PC-9 (cell line): ENCODE measurements around the gene ADCY4. TPM values are rescaled to one million over a fixed set of nuclear protein-coding genes. Genes with fewer than 3 reads are reported as not detected.

Experiments
- BruUV-seq: library from RNA; stranded (reverse); fragments of 400-500 nt; replicated peaks from 2 replicates; lab custom pipeline; 2021; lab: Mats Ljungman, UMichigan
- CTCF ChIA-PET: fragments of 300-600 bp; sonication (Branson Sonifier 250); formaldehyde crosslinking; loops from one replicate; lab custom pipeline; 2022; ENCODE audit warnings: antibody characterized with exemption; lab: Charles Lee
- POLR2A ChIA-PET: fragments of 300-600 bp; sonication (Branson Sonifier 250); formaldehyde crosslinking; loops from one replicate; lab custom pipeline; 2022; ENCODE audit warnings: antibody characterized with exemption; ENCODE audit not compliant: unreplicated experiment; lab: Charles Lee
- DNase-seq, 2 experiments: peaks; one replicate each; pipeline versions ENCODE4 v3.0.0 to v3.0.0-alpha.2; 2015 to 2022; ENCODE audit warnings: mixed read lengths in 1 of 2
- H2AFZ ChIP-seq: fragments of 200-600 bp; sonication (generic); 2 replicates; pipeline ENCODE4 v1.8.1; 2017; ENCODE audit warnings: antibody characterized with exemption
- H3F3A ChIP-seq: fragments of 200-600 bp; sonication (generic); 2 replicates; pipeline ENCODE4 v1.8.1; 2017; ENCODE audit warnings: antibody characterized with exemption, mild to moderate bottlenecking, low read depth; ENCODE audit not compliant: insufficient read depth
- H3K27ac ChIP-seq: fragments of 200-600 bp; sonication (generic); 2 replicates; pipeline ENCODE4 v1.6.1; 2016; ENCODE audit warnings: mixed run types
- H3K27me3 ChIP-seq: fragments of 200-600 bp; sonication (generic); 2 replicates; pipeline ENCODE4 v1.6.1; 2016; ENCODE audit warnings: low read depth, mixed run types; ENCODE audit not compliant: insufficient read depth
- H3K36me3 ChIP-seq: fragments of 200-600 bp; sonication (generic); 2 replicates; pipeline ENCODE4 v1.6.1; 2016; ENCODE audit warnings: low read depth, mixed run types
- H3K4me1 ChIP-seq: fragments of 200-600 bp; sonication (generic); replicated peaks from 2 replicates; pipeline ENCODE4 v1.6.1; 2016; ENCODE audit warnings: mixed run types; ENCODE audit not compliant: insufficient read depth
- H3K4me2 ChIP-seq: fragments of 200-600 bp; sonication (generic); 2 replicates; pipeline ENCODE4 v1.6.1; 2017; ENCODE audit warnings: mixed run types
- H3K4me3 ChIP-seq: fragments of 200-600 bp; sonication (generic); 2 replicates; pipeline ENCODE4 v1.6.1; 2016; ENCODE audit warnings: mixed run types
- H3K79me2 ChIP-seq: fragments of 200-600 bp; sonication (generic); 2 replicates; pipeline ENCODE4 v1.6.1; 2017; ENCODE audit warnings: low read depth, mixed run types
- H3K9me2 ChIP-seq: fragments of 200-600 bp; sonication (generic); 2 replicates; pipeline ENCODE4 v1.8.1; 2017; ENCODE audit warnings: mild to moderate bottlenecking; ENCODE audit not compliant: insufficient read depth
- H3K9me3 ChIP-seq: fragments of 200-600 bp; sonication (generic); 2 replicates; pipeline ENCODE4 v1.8.1; 2016; ENCODE audit warnings: low read depth; ENCODE audit not compliant: insufficient read depth
- H4K20me1 ChIP-seq: fragments of 200-600 bp; sonication (generic); 2 replicates; pipeline ENCODE4 v1.8.1; 2017; ENCODE audit not compliant: insufficient read depth
- EZH2 ChIP-seq: fragments of 200-600 bp; sonication (generic); IDR thresholded peaks from 2 replicates; pipeline ENCODE4 v1.8.0; 2017; ENCODE audit warnings: antibody characterized with exemption, low read depth
- intact Hi-C: fragments of 100-400 bp; cut with micrococcal nuclease; formaldehyde crosslinking; loops from one replicate; pipeline ENCODE4 v1.10.0; 2022; ENCODE audit not compliant: unreplicated experiment
- total RNA-seq: library from RNA; stranded (reverse); gene quantifications from 2 replicates; pipeline ENCODE4 v1.2.3, GENCODE V29; 2021
- TF ChIP-seq, protein P1 (sequence below): fragments of 200-600 bp; sonication (generic); conservative IDR thresholded peaks from 2 replicates; pipeline ENCODE4 v1.6.1; 2017; ENCODE audit warnings: mixed run types, antibody characterized with exemption, mild to moderate bottlenecking, moderate library complexity

ADCY4 gene
- total RNA-seq, 1 experiment from 2014 or later, result 1.8 TPM

DNA sequence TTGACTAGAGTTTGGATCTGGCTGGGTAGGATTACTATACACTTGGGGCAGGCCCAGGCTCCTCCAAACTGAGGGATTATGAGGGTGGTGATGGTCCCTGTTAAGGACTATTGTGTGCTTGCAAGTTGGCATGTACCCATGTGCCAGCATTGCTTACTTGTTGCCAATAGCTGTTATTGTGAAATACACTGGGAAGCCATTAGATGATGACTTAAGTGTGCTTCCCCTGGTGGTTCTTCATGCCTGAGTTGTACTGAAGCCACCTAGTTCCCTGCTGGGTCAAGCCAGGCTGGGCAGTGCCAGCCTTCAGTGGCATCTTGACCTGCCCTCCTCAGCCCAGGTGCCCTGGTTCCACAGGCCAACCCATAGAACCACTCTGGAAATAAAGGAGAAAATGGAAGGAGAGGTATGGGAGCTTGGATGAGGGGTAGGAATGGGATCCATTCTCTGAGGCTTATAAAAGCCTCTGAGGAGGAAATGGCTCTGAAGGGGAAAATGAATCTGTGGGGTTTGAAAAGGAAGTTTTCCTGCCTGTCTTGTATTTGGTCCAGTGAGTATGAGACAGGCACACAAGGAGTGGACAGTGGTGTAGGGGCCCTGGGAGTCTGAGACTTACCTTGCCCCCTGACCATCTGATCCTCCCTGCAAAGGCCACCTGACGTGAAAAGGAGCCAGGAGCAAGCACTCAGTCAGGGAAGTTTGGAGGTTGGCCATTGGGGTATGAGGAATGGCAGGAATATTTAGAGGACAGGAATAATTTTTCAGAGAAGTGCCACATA lies 22.8 kb downstream of the ADCY4 start:
- no peaks in the 10 kb centered on the region for H3K9me3 ChIP-seq
- no peak overlapping the region for H3K4me3 ChIP-seq
- no peak overlapping the region for H3K27ac ChIP-seq
- no peak overlapping the region for H3K4me2 ChIP-seq
- no peaks in the 10 kb centered on the region for H3K4me1 ChIP-seq
- H2AFZ ChIP-seq, result no peak overlapping the region
- no peak for DNase-seq
- H3K36me3 ChIP-seq, result no peaks in the 10 kb centered on the region
- no peaks in the 10 kb centered on the region for H3K79me2 ChIP-seq
- no peaks in the 10 kb centered on the region for H3K9me2 ChIP-seq
- ChIA-PET POLR2A (no interaction called here), CTCF (no interaction called here)
- H3F3A ChIP-seq, result no peaks in the 10 kb centered on the region; the same call in 1 of the 2 replicates
- intact Hi-C loops, result no loop called here
- H4K20me1 ChIP-seq, result no peaks in the 10 kb centered on the region
- no peaks in the 10 kb centered on the region for H3K27me3 ChIP-seq
- BruUV-seq, result no TSS peak
- no peak for TF ChIP-seq EZH2

- BruUV-seq, result no TSS peak
- no peak within 1 kb of the TSS for H3K4me3 ChIP-seq
Measured at GRCh38 chr14:24310646-24311604, 23.9 kb downstream of the ADCY4 start, which contains the start of gene LTB4R. Gene LTB4R, plus strand, starts transcription at chr14:24311502. Its CDS starts 4,150 bp downstream, at chr14:24315652.

GRCh38 chr14:24310265-24310645 lies 24.6 kb downstream of the ADCY4 start:
- no TSS peak for BruUV-seq
- no peak overlapping the region for H3K27ac ChIP-seq
- CTCF ChIA-PET, result no interaction called here

More at GRCh38 chr14:24310646-24311604, 23.9 kb downstream of the ADCY4 start, which contains the start of gene LTB4R:
- no peak within 1 kb of the TSS for H3K4me2 ChIP-seq
- H3F3A ChIP-seq, result no peaks in the 10 kb centered on the region
- ChIA-PET POLR2A (no interaction called here), CTCF (no interaction called here)
- no peak within 1 kb of the TSS for H2AFZ ChIP-seq
- intact Hi-C loops, result no loop called here
- H3K4me1 ChIP-seq, result no peaks in the 10 kb centered on the region
- H3K9me3 ChIP-seq, result no peaks in the 10 kb centered on the region
- H4K20me1 ChIP-seq, result no peaks in the 10 kb centered on the region
- TF ChIP-seq EZH2, result no peak
- TF ChIP-seq, protein P1, sequence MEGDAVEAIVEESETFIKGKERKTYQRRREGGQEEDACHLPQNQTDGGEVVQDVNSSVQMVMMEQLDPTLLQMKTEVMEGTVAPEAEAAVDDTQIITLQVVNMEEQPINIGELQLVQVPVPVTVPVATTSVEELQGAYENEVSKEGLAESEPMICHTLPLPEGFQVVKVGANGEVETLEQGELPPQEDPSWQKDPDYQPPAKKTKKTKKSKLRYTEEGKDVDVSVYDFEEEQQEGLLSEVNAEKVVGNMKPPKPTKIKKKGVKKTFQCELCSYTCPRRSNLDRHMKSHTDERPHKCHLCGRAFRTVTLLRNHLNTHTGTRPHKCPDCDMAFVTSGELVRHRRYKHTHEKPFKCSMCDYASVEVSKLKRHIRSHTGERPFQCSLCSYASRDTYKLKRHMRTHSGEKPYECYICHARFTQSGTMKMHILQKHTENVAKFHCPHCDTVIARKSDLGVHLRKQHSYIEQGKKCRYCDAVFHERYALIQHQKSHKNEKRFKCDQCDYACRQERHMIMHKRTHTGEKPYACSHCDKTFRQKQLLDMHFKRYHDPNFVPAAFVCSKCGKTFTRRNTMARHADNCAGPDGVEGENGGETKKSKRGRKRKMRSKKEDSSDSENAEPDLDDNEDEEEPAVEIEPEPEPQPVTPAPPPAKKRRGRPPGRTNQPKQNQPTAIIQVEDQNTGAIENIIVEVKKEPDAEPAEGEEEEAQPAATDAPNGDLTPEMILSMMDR, result no peak
- no peak within 1 kb of the TSS for H3K27ac ChIP-seq
- DNase-seq, result no peak
- H3K36me3 ChIP-seq, result no peaks in the 10 kb centered on the region
- H3K79me2 ChIP-seq, result no peaks in the 10 kb centered on the region
- H3K27me3 ChIP-seq, result no peaks in the 10 kb centered on the region
- no peaks in the 10 kb centered on the region for H3K9me2 ChIP-seq

More at GRCh38 chr14:24310265-24310645, 24.6 kb downstream of the ADCY4 start:
- H3K4me2 ChIP-seq, result no peak overlapping the region
- no peaks in the 10 kb centered on the region for H3K4me1 ChIP-seq
- H3K9me3 ChIP-seq, result no peaks in the 10 kb centered on the region
- no peaks in the 10 kb centered on the region for H3K79me2 ChIP-seq
- intact Hi-C loops, result no loop called here
- no peak for DNase-seq
- H3K9me2 ChIP-seq, result no peaks in the 10 kb centered on the region
- no peaks in the 10 kb centered on the region for H3K27me3 ChIP-seq
- no peaks in the 10 kb centered on the region for H3F3A ChIP-seq
- no peaks in the 10 kb centered on the region for H3K36me3 ChIP-seq
- no peaks in the 10 kb centered on the region for H4K20me1 ChIP-seq
- POLR2A ChIA-PET, result no interaction called here
- no peak overlapping the region for H2AFZ ChIP-seq
- no peak overlapping the region for H3K4me3 ChIP-seq
- no peak for TF ChIP-seq EZH2
- TF ChIP-seq, protein P1, result no peak
